Adrenal gland (tissue), 12 donors: ENCODE results near the gene MRFAP1. TPM values are rescaled to one million over a fixed set of nuclear protein-coding genes. Genes with fewer than 3 reads are reported as not detected.

Source experiments
- DNase-seq, 7 donors: peaks; one replicate each; pipeline ENCODE4 v3.0.0-alpha.2; 2019 to 2020
- H3K27ac ChIP-seq, 5 donors: fragments of 200-600 bp; sonication (generic) in 4 of 5; 1 replicate in 3 of 5; 2 replicates in 2 of 5; pipeline versions ENCODE4 v1.5.1 to v1.8.0; 2016 to 2020; ENCODE audit warnings: mild to moderate bottlenecking in 1 of 5
- H3K27me3 ChIP-seq: fragments of 200-600 bp; 2 replicates; pipeline ENCODE4 v1.8.0; 2021
- H3K36me3 ChIP-seq, 2 donors: fragments of 200-600 bp; replicated peaks in 1 of 2; 1 replicate in 1 of 2; 2 replicates in 1 of 2; pipeline versions ENCODE4 v1.5.1 to v1.8.0; 2018 to 2022
- H3K4me1 ChIP-seq, 2 donors: fragments of 200-600 bp; replicated peaks in 1 of 2; 1 replicate in 1 of 2; 2 replicates in 1 of 2; pipeline versions ENCODE4 v1.5.1 to v1.8.0; 2018 to 2021
- H3K4me3 ChIP-seq, 4 donors: fragments of 200-600 bp; sonication (generic) in 3 of 4; one replicate each; pipeline ENCODE4 v1.5.1; 2016 to 2018
- H3K9me3 ChIP-seq, 3 donors: fragments of 200-600 bp; sonication (generic) in 1 of 3; replicated peaks in 1 of 3; 1 replicate in 2 of 3; 2 replicates in 1 of 3; pipeline versions ENCODE4 v1.5.1 to v1.8.0; 2016 to 2021
- CTCF ChIP-seq, 6 experiments: fragments of 450-650 bp in 4 of 6; fragments of 200-600 bp in 2 of 6; sonication (generic) in 1 of 6; IDR thresholded peaks; 1 replicate in 5 of 6; 2 replicates in 1 of 6; pipeline versions ENCODE4 v1.5.1 to v1.8.0; 2016 to 2021; ENCODE audit warnings: antibody characterized with exemption in 6 of 6, mild to moderate bottlenecking in 2 of 6, moderate library complexity in 1 of 6
- POLR2A ChIP-seq, 2 donors: fragments of 450-650 bp; IDR thresholded peaks; one replicate each; pipeline ENCODE4 v1.6.1; 2017; ENCODE audit warnings: antibody characterized with exemption in 2 of 2, mild to moderate bottlenecking in 2 of 2, moderate library complexity in 1 of 2
- whole genome bisulfite sequencing, 4 donors: extraction: QIAGEN DNeasy Blood & Tissue Kit in 2 of 4; methylation state at CpG; one replicate each; pipeline versions ENCODE4 v1.1.5 to v1.1.7; 2013 to 2017; 5-methylcytosine and 5-hydroxymethylcytosine counted together
- intact Hi-C, 2 donors: fragments of 100-400 bp; cut with DNase I; formaldehyde crosslinking; loops; one replicate each; pipeline versions ENCODE4 v1.14.1 to v1.15.0; 2022 to 2023
- polyA plus RNA-seq, 3 donors: library from polyadenylated mRNA; stranded (reverse); fragments of 200-250 nt in 2 of 3; fragments of 350-450 nt in 1 of 3; fragmentation: Illumina TruSeq in 1 of 3; extraction: RNeasy Lipid Tissue Mini Kit (QIAGEN cat#74804) in 1 of 3; gene quantifications; one replicate each; pipeline ENCODE4 v1.2.3, GENCODE V29; 2013 to 2014
- total RNA-seq, 9 donors: library from RNA; depleted of rRNA in 4 of 9; stranded (reverse); fragments of >200 nt in 4 of 9; fragments of 120-200 nt in 1 of 9; fragmentation: NEBNext Ultra II Directional in 1 of 9; extraction: Animal tissue kit (Norgen Biotek cat#: 25700) in 1 of 9; gene quantifications; one replicate each; pipeline versions ENCODE4 v1.1.0 to v1.2.4, GENCODE V29; 2013 to 2023
- donor health status: healthy with polysubstance abuse.
- donor health status: Bipolar disorder and iron deficiency.
- donor health status: DM: yes; HTN: yes; CAD: no.
- donor health status: DM: no; HTN: no; CAD: no.
- donor health status: DM: no; HTN: no; CAD: no.
- donor health status: DM: yes; HTN: yes; CAD: no.

The MRFAP1 gene
- total and polyA plus RNA-seq, 12 donors, result 161 to 618 (median 329) TPM

- TF ChIP-seq POLR2A (IDR thresholded peaks at IDR 0.05) (no peak), CTCF (IDR thresholded peaks at IDR 0.05) (no peak)
- intact Hi-C loops, result no loop called here
- no peaks in the 10 kb centered on the region for H3K9me3 ChIP-seq
- WGBS, 4 donors, result 19 to 35% (median 24%) methylated on average over 11 to 23 of the region's 23 CpGs
- H3K36me3 ChIP-seq, result no peaks in the 10 kb centered on the region
- no peak overlapping the region for H3K4me3 ChIP-seq
- DNase-seq, result peak in 6 of 7 donors; percentile 38 to 64 (median 45)
- no peaks in the 10 kb centered on the region for H3K27me3 ChIP-seq
- H3K4me1 ChIP-seq, result peaks cover 5 to 8% of the 10 kb centered on the region in 2 donors
- peak overlapping the region in 1 of 5 donors; percentile 41 for H3K27ac ChIP-seq
Measured at GRCh38 chr4:6688879-6689505, 48.5 kb downstream of the MRFAP1 start.

- intact Hi-C loops, result no loop called here
- Histone ChIP-seq H3K27me3 (no peaks in the 10 kb centered on the region), H3K4me1 (peaks cover 5 to 8% of the 10 kb centered on the region in 2 donors), H3K36me3 (no peaks in the 10 kb centered on the region), H3K9me3 (no peaks in the 10 kb centered on the region), H3K27ac (no peak overlapping the region), H3K4me3 (no peak overlapping the region)
- TF ChIP-seq CTCF (IDR thresholded peaks at IDR 0.05), result no peak
- no peak for TF ChIP-seq POLR2A (IDR thresholded peaks at IDR 0.05)
- 62 to 76% (median 66%) methylated on average over 11 to 15 of the region's 15 CpGs for WGBS, 4 donors
- no peak for DNase-seq
Measured at GRCh38 chr4:6689506-6689960, 49.0 kb downstream of the MRFAP1 start.

Other genes with a start within 250 kb of the MRFAP1 start
- 1 to 10 TPM in 3 of 9 donors, under 1 TPM in 3, not detected in 3; 0.17 to 7.2 (median 1.5) TPM for gene PPP2R2C, start 168.1 kb upstream of the MRFAP1 start, total RNA-seq
- 1 to 10 TPM in 2 of 3 donors, under 1 TPM in 1; 0.71 to 5.9 (median 4.7) TPM for gene PPP2R2C, start 168.1 kb upstream of the MRFAP1 start, polyA plus RNA-seq
- gene MAN2B2, start 65.5 kb upstream of the MRFAP1 start, total RNA-seq, result 10 to 100 TPM; 10.6 to 50.6 (median 32.5) TPM
- gene MAN2B2, start 65.5 kb upstream of the MRFAP1 start, polyA plus RNA-seq, result 10 to 100 TPM in 2 of 3 donors, 1 to 10 TPM in 1; 9.3 to 15.7 (median 14.6) TPM
- gene S100P, start 53.2 kb downstream of the MRFAP1 start, total RNA-seq, result 1 to 10 TPM in 2 of 9 donors, under 1 TPM in 3, not detected in 4; 0.42 to 1.9 (median 0.80) TPM
- 1 to 10 TPM in 1 of 3 donors, under 1 TPM in 1, not detected in 1; 0.84 to 1.0 TPM for gene S100P, start 53.2 kb downstream of the MRFAP1 start, polyA plus RNA-seq
- gene MRFAP1L1, start 69.2 kb downstream of the MRFAP1 start, total RNA-seq, result 100 to 1,000 TPM in 1 of 9 donors, 10 to 100 TPM in 8; 53.8 to 100 (median 62.1) TPM
- gene MRFAP1L1, start 69.2 kb downstream of the MRFAP1 start, polyA plus RNA-seq, result 10 to 100 TPM; 53.0 to 98.5 (median 74.4) TPM
- gene BLOC1S4, start 75.5 kb downstream of the MRFAP1 start, total RNA-seq, result 10 to 100 TPM; 15.8 to 31.7 (median 18.7) TPM
- gene BLOC1S4, start 75.5 kb downstream of the MRFAP1 start, polyA plus RNA-seq, result 10 to 100 TPM in 1 of 3 donors, 1 to 10 TPM in 2; 6.5 to 10.8 (median 8.9) TPM
- 10 to 100 TPM; 21.0 to 45.2 (median 28.6) TPM for gene KIAA0232, start 142.0 kb downstream of the MRFAP1 start, total RNA-seq
- gene KIAA0232, start 142.0 kb downstream of the MRFAP1 start, polyA plus RNA-seq, result 10 to 100 TPM in 1 of 3 donors, 1 to 10 TPM in 2; 7.3 to 27.1 (median 8.3) TPM